GM21529 (cell line): ENCODE results near the gene STXBP5L.
"Not testable (repeated sequence)": the region's sequence is repeated elsewhere in the genome, so short reads cannot be mapped to it uniquely, and the experiment has no call there.

Experiments
- ATAC-seq: cut with Tn5 transposase; IDR thresholded peaks from one replicate; pipeline ENCODE4 v1.9.1; 2021; ENCODE audit not compliant: unreplicated experiment

STXBP5L gene

GRCh38 chr3:120988994-120989393 is 81.0 kb downstream of the STXBP5L start:
- ATAC-seq: no peak

- no peak for ATAC-seq
These were observed 110.9 kb downstream of the STXBP5L start for GRCh38 chr3:121018917-121019321.

- no peak for ATAC-seq
These were observed 155.6 kb downstream of the STXBP5L start for GRCh38 chr3:121063628-121064027.

- no peak for ATAC-seq
These were observed 156.1 kb downstream of the STXBP5L start for GRCh38 chr3:121064121-121064520.

GRCh38 chr3:121072133-121072532 is 164.1 kb downstream of the STXBP5L start:
- ATAC-seq: no peak

- ATAC-seq: no peak
These were observed 165.0 kb downstream of the STXBP5L start for GRCh38 chr3:121073011-121073410.

GRCh38 chr3:121075191-121075590 is 167.2 kb downstream of the STXBP5L start:
- no peak for ATAC-seq

- ATAC-seq: not testable (repeated sequence)
These were observed 170.5 kb downstream of the STXBP5L start for GRCh38 chr3:121078378-121079101.

GRCh38 chr3:121096953-121097352 is 188.9 kb downstream of the STXBP5L start:
- ATAC-seq: no peak

GRCh38 chr3:121111086-121111485 is 203.1 kb downstream of the STXBP5L start:
- ATAC-seq: not testable (repeated sequence)

- ATAC-seq: no peak
These were observed 204.1 kb downstream of the STXBP5L start for GRCh38 chr3:121111914-121112612.

GRCh38 chr3:121126033-121126706 is 218.2 kb downstream of the STXBP5L start:
- ATAC-seq: no peak

- no peak for ATAC-seq
These were observed 218.7 kb downstream of the STXBP5L start for GRCh38 chr3:121126707-121127035.

GRCh38 chr3:121152573-121152972 is 244.6 kb downstream of the STXBP5L start:
- ATAC-seq: no peak

- no peak for ATAC-seq
These were observed 245.8 kb downstream of the STXBP5L start for GRCh38 chr3:121153851-121154250.

- ATAC-seq: no peak
These were observed 247.0 kb downstream of the STXBP5L start for GRCh38 chr3:121155028-121155427.

- no peak for ATAC-seq
These were observed 257.4 kb downstream of the STXBP5L start for GRCh38 chr3:121165397-121165837.

- no peak for ATAC-seq
These were observed 259.6 kb downstream of the STXBP5L start for GRCh38 chr3:121167374-121168139.

- no peak for ATAC-seq
These were observed 267.1 kb downstream of the STXBP5L start for GRCh38 chr3:121175083-121175482.

GRCh38 chr3:121190626-121191025 is 282.6 kb downstream of the STXBP5L start:
- not testable (repeated sequence) for ATAC-seq

GRCh38 chr3:121202573-121202972 is 294.6 kb downstream of the STXBP5L start:
- ATAC-seq: no peak
